Endothelial cell (in vitro differentiated cells): ENCODE data around the gene FTH1. TPM values are rescaled to one million over a fixed set of nuclear protein-coding genes. Genes with fewer than 3 reads are reported as not detected.
"Not testable (repeated sequence)": the region's sequence is repeated elsewhere in the genome, so short reads cannot be mapped to it uniquely, and the experiment has no call there.

ENCODE experiments used
- DNase-seq: peaks from one replicate; pipeline ENCODE4 v3.0.0; 2021; ENCODE audit warnings: low spot score
- H3K27ac Mint-ChIP-seq: one replicate; pipeline ENCODE4 v1.8.0; 2021; ENCODE audit warnings: mixed read lengths, inconsistent platforms; ENCODE audit not compliant: unreplicated experiment
- H3K27me3 Mint-ChIP-seq: one replicate; pipeline ENCODE4 v1.8.0; 2021; ENCODE audit warnings: mild to moderate bottlenecking, moderate library complexity, mixed read lengths, inconsistent platforms; ENCODE audit not compliant: unreplicated experiment
- H3K36me3 Mint-ChIP-seq: one replicate; pipeline ENCODE4 v1.8.0; 2021; ENCODE audit warnings: mild to moderate bottlenecking, low read depth, mixed read lengths, inconsistent platforms; ENCODE audit not compliant: unreplicated experiment
- H3K4me1 Mint-ChIP-seq: one replicate; pipeline ENCODE4 v1.8.0; 2021; ENCODE audit warnings: mild to moderate bottlenecking, mixed read lengths, inconsistent platforms; ENCODE audit not compliant: unreplicated experiment
- H3K4me3 Mint-ChIP-seq: one replicate; pipeline ENCODE4 v1.8.0; 2021; ENCODE audit warnings: mild to moderate bottlenecking, mixed read lengths, inconsistent platforms; ENCODE audit not compliant: unreplicated experiment
- H3K9me3 Mint-ChIP-seq: one replicate; pipeline ENCODE4 v1.8.0; 2021; ENCODE audit warnings: mixed read lengths, inconsistent platforms; ENCODE audit not compliant: unreplicated experiment
- CTCF ChIP-seq: fragments of 200-600 bp; sonication (generic); IDR thresholded peaks from one replicate; pipeline ENCODE4 v1.5.0; 2021; ENCODE audit warnings: antibody characterized with exemption; ENCODE audit not compliant: unreplicated experiment
- total RNA-seq: library from RNA; stranded (reverse); fragmentation: NEBNext Ultra II Directional; extraction: Animal tissue kit (Norgen Biotek cat#: 25700); gene quantifications from one replicate; pipeline ENCODE4 v1.2.1, GENCODE V29; 2021; ENCODE audit not compliant: unreplicated experiment

FTH1 gene
- total RNA-seq, 1 donor from 2014 or later, result 837 TPM

- Mint-ChIP-seq H3K36me3 (no peaks in the 10 kb centered on the region), H3K4me3 (no peak overlapping the region), H3K27ac (no peak overlapping the region), H3K4me1 (peaks cover under 1% of the 10 kb centered on the region), H3K9me3 (no peaks in the 10 kb centered on the region), H3K27me3 (peaks cover 9% of the 10 kb centered on the region)
- no peak for TF ChIP-seq CTCF
- DNase-seq, result no peak
Observed at GRCh38 chr11:61955422-61956135, 11.9 kb downstream of the FTH1 start.

- Mint-ChIP-seq H3K36me3 (no peaks in the 10 kb centered on the region), H3K27ac (no peak overlapping the region), H3K27me3 (peaks cover 5% of the 10 kb centered on the region), H3K4me1 (peaks cover 3% of the 10 kb centered on the region), H3K4me3 (no peak overlapping the region), H3K9me3 (no peaks in the 10 kb centered on the region)
- TF ChIP-seq CTCF, result no peak
- DNase-seq, result peak; percentile 38
Observed at GRCh38 chr11:61954851-61955421, 12.5 kb downstream of the FTH1 start.

- H3K36me3 Mint-ChIP-seq, result no peaks in the 10 kb centered on the region
- TF ChIP-seq CTCF, result no peak
- H3K4me1 Mint-ChIP-seq, result peaks cover 3% of the 10 kb centered on the region
- DNase-seq, result no peak
- H3K4me3 Mint-ChIP-seq, result no peak overlapping the region
- no peaks in the 10 kb centered on the region for H3K9me3 Mint-ChIP-seq
- H3K27me3 Mint-ChIP-seq, result peaks cover 5% of the 10 kb centered on the region
- H3K27ac Mint-ChIP-seq, result no peak overlapping the region
Observed at GRCh38 chr11:61954106-61954850, 13.2 kb downstream of the FTH1 start.

GRCh38 chr11:61953632-61954031 lies 13.8 kb downstream of the FTH1 start:
- H3K27me3 Mint-ChIP-seq, DNase-seq: not testable (repeated sequence)

GRCh38 chr11:61952882-61953281 lies 14.6 kb downstream of the FTH1 start:
- H3K36me3 Mint-ChIP-seq, result no peaks in the 10 kb centered on the region
- H3K9me3 Mint-ChIP-seq, result no peaks in the 10 kb centered on the region

More at GRCh38 chr11:61953632-61954031, 13.8 kb downstream of the FTH1 start:
- H3K9me3 Mint-ChIP-seq, H3K4me1 Mint-ChIP-seq, H3K4me3 Mint-ChIP-seq, H3K36me3 Mint-ChIP-seq, H3K27ac Mint-ChIP-seq: not testable (repeated sequence)

More at GRCh38 chr11:61952882-61953281, 14.6 kb downstream of the FTH1 start:
- TF ChIP-seq CTCF, result no peak
- Mint-ChIP-seq H3K4me3 (no peak overlapping the region), H3K27ac (no peak overlapping the region), H3K27me3 (peaks cover 4% of the 10 kb centered on the region), H3K4me1 (peaks cover 3% of the 10 kb centered on the region)
- no peak for DNase-seq
